Nephron (organoid): ENCODE measurements around the gene L2HGDH.

Source experiments
- H3K27ac Mint-ChIP-seq, 3 experiments: 2 replicates each; pipeline ENCODE4 v1.8.0; 2020; ENCODE audit warnings: mixed read lengths in 3 of 3, mild to moderate bottlenecking in 2 of 3, moderate library complexity in 1 of 3
- H3K27me3 Mint-ChIP-seq: 2 replicates; pipeline ENCODE4 v1.8.0; 2021; ENCODE audit warnings: low read depth, mild to moderate bottlenecking, moderate library complexity, mixed read lengths
- H3K36me3 Mint-ChIP-seq: 2 replicates; pipeline ENCODE4 v1.8.0; 2020; ENCODE audit warnings: low read depth, mixed read lengths
- H3K4me1 Mint-ChIP-seq: 2 replicates; pipeline ENCODE4 v1.8.0; 2020; ENCODE audit warnings: mixed read lengths
- H3K4me3 Mint-ChIP-seq, 3 experiments: 2 replicates each; pipeline ENCODE4 v1.8.0; 2020; ENCODE audit warnings: mild to moderate bottlenecking in 3 of 3, mixed read lengths in 3 of 3, moderate library complexity in 2 of 3
- H3K9me3 Mint-ChIP-seq: 2 replicates; pipeline ENCODE4 v1.8.0; 2020; ENCODE audit warnings: mixed read lengths
- CTCF ChIP-seq, 3 experiments: fragments of 200-600 bp; sonication (generic); IDR thresholded peaks; one replicate each; pipeline ENCODE4 v1.5.0; 2021; ENCODE audit warnings: antibody characterized with exemption in 3 of 3; ENCODE audit not compliant: unreplicated experiment in 3 of 3

The L2HGDH gene

GRCh38 chr14:50232276-50232642, 79.8 kb downstream of the L2HGDH start:
- Mint-ChIP-seq H3K4me1 (peaks cover 38% of the 10 kb centered on the region), H3K27ac (peak overlapping the region; percentile 98 to 99 (median 99)), H3K9me3 (no peaks in the 10 kb centered on the region), H3K36me3 (peaks cover 13% of the 10 kb centered on the region), H3K27me3 (no peaks in the 10 kb centered on the region), H3K4me3 (peak overlapping the region; percentile 87 to 92 (median 90))
- TF ChIP-seq CTCF (IDR thresholded peaks at IDR 0.05; ENCODE audit: unreplicated experiment in 3 of 3), result no peak

GRCh38 chr14:50231475-50232275, 80.4 kb downstream of the L2HGDH start, which contains the start of gene SOS2:
Gene SOS2 (minus strand): TSS chr14:50231578. CDS start chr14:50231283, 295 bp downstream.
- Mint-ChIP-seq H3K4me1 (peaks cover 42% of the 10 kb centered on the region), H3K4me3 (peak within 1 kb of the TSS; percentile 87 to 95 (median 94)), H3K27me3 (no peaks in the 10 kb centered on the region), H3K27ac (peak within 1 kb of the TSS; percentile 98 to 99 (median 99)), H3K36me3 (peaks cover 15% of the 10 kb centered on the region), H3K9me3 (no peaks in the 10 kb centered on the region)
- no peak for TF ChIP-seq CTCF (IDR thresholded peaks at IDR 0.05; ENCODE audit: unreplicated experiment in 3 of 3)

GRCh38 chr14:50230701-50231474, 81.1 kb downstream of the L2HGDH start:
- H3K4me1 Mint-ChIP-seq, result peaks cover 50% of the 10 kb centered on the region
- H3K4me3 Mint-ChIP-seq, result peak overlapping the region; percentile 85 to 95 (median 94)

GRCh38 chr14:50230401-50230700, 81.7 kb downstream of the L2HGDH start:
- no peak for TF ChIP-seq CTCF (IDR thresholded peaks at IDR 0.05; ENCODE audit: unreplicated experiment in 3 of 3)
- H3K4me1 Mint-ChIP-seq, result peaks cover 55% of the 10 kb centered on the region
- no peaks in the 10 kb centered on the region for H3K27me3 Mint-ChIP-seq
- H3K36me3 Mint-ChIP-seq, result peaks cover 15% of the 10 kb centered on the region
- H3K27ac Mint-ChIP-seq, result peak overlapping the region; percentile 92 to 97 (median 94)
- peak overlapping the region; percentile 85 to 95 (median 94) for H3K4me3 Mint-ChIP-seq
- H3K9me3 Mint-ChIP-seq, result no peaks in the 10 kb centered on the region

More at GRCh38 chr14:50230701-50231474, 81.1 kb downstream of the L2HGDH start:
- no peaks in the 10 kb centered on the region for H3K27me3 Mint-ChIP-seq
- no peak for TF ChIP-seq CTCF (IDR thresholded peaks at IDR 0.05; ENCODE audit: unreplicated experiment in 3 of 3)
- no peaks in the 10 kb centered on the region for H3K9me3 Mint-ChIP-seq
- peaks cover 15% of the 10 kb centered on the region for H3K36me3 Mint-ChIP-seq
- peak overlapping the region; percentile 92 to 97 (median 94) for H3K27ac Mint-ChIP-seq

- peaks cover 60% of the 10 kb centered on the region for H3K4me1 Mint-ChIP-seq
- H3K9me3 Mint-ChIP-seq, result no peaks in the 10 kb centered on the region
- peak overlapping the region; percentile 85 to 95 (median 94) for H3K4me3 Mint-ChIP-seq
- peak overlapping the region; percentile 18 to 97 (median 92) for H3K27ac Mint-ChIP-seq
- no peaks in the 10 kb centered on the region for H3K27me3 Mint-ChIP-seq
- TF ChIP-seq CTCF (IDR thresholded peaks at IDR 0.05; ENCODE audit: unreplicated experiment in 3 of 3), result no peak
- peaks cover 15% of the 10 kb centered on the region for H3K36me3 Mint-ChIP-seq
These were observed 82.3 kb downstream of the L2HGDH start for GRCh38 chr14:50229681-50230080.
